ENCODE data around the gene TUBA3D.
A peak's percentile ranks its signal among the peaks of the same experiment; 100 is the strongest.
"Not testable (repeated sequence)": the region's sequence is repeated elsewhere in the genome, so short reads cannot be mapped to it uniquely, and the experiment has no call there.

The TUBA3D gene

DNA sequence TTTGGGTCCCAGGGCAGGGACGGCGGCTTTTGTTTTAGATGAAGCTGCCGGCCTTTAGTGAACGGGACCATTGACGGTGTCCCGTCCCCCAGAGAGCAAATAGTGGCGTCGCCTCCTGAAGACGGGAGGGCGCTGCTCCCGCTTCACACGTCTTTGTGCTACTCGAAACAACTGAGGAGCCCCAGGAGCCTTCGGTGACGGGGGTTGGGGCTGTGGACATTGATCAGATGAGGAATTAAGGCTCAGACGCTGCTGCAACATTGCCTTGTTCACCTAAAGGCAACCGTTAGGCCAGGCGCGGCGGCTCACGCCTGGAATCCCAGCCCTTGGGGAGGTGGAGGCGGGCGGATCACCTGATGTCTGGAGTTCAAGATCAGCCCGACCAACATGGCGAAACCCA lies 444 bp downstream of the TUBA3D start:
- H3K4me3 ChIP-seq (ENCODE audit: low read length); DNase-seq (ENCODE audit: low read depth): not testable (repeated sequence)

DNA sequence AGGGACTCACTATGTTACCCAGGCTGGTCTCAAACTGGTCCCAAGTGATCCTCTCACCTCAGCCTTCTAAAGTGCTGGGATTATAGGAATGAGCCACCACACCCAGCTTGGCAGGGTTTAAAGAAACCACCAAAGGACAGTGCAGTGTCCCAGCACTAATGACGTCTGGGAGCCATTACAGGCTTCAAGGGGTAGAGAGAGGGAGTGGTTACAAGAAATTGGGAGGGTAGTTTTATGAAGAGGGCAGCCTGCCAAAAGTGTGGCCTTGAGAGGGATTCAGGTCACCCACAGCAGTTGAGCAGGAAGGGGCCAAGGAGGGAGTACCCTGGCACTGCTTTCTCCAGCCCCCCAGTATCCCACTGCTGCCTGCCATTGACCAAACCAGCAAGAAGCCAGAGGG lies 1.3 kb downstream of the TUBA3D start:
- H3K4me3 ChIP-seq (ENCODE audit: low read length); DNase-seq (ENCODE audit: low read depth): not testable (repeated sequence)

DNA sequence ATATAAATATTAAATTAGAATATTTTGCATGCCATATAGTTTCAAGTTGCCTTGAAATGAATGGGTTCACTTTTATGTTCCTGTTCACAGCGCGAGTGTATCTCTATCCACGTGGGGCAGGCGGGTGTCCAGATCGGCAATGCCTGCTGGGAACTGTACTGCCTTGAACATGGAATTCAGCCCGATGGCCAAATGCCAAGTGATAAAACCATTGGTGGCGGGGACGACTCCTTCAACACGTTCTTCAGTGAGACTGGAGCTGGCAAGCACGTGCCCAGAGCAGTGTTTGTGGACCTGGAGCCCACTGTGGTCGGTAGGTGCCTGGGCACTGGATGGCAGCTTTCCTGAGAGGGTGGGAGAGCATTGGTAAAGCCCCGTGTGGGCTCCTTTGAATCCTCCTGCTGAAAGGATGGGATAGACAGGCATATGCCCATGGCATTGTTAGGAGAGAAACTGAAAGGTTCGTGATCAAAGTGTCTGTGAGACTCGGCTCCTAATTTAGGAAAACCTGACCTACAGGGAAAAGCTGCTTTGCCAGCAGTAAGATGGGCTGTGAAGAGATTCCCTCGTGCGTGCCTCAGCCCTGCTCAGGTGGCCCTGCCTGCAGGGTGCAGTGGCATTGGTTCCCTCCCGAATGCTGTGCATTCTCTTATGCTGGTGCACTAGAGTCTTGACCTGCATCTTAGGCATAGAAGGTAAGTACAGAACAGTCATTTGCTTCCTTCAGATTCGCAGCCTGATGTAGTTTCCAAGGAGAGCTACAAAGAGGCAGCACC lies 2.3 kb downstream of the TUBA3D start:
- DNase-seq (ENCODE audit: low read depth); H3K4me3 ChIP-seq (ENCODE audit: low read length): not testable (repeated sequence)

DNA sequence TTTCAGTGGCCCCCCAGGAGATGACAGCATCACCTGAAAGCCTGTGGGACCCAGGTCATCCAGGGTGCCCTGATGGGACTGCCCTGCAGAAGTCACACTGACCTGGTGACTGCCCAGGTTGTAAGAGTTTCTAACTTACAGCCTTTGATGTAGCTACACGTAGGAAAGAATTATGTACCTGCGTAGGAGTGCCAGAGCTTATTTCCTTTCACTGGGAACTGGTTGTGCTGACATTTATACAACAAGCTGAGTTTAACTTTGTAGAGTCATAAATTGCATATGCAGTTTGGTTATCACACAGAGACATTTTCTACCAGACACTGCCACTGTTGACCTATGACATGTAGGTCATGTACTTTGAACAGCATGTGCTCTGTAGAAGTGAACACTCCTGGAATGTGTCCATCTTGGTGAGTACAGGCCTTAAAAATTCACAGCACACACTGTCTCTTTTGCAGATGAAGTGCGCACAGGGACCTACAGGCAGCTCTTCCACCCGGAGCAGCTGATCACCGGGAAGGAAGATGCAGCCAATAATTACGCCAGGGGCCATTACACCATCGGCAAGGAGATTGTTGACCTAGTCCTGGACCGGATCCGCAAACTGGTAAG lies 3.0 kb downstream of the TUBA3D start:
- H3K4me3 ChIP-seq (ENCODE audit: low read length); DNase-seq (ENCODE audit: low read depth): not testable (repeated sequence)

DNA sequence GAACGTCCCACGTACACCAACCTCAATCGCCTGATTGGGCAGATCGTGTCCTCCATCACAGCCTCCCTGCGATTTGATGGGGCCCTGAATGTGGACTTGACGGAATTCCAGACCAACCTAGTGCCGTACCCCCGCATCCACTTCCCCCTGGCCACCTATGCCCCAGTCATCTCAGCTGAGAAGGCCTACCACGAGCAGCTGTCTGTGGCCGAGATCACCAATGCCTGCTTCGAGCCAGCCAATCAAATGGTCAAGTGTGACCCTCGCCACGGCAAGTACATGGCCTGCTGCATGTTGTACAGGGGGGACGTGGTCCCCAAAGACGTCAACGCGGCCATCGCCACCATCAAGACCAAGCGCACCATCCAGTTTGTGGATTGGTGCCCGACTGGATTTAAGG lies 4.4 kb downstream of the TUBA3D start:
- not testable (repeated sequence) for DNase-seq (ENCODE audit: low read depth); H3K4me3 ChIP-seq (ENCODE audit: low read length)

DNA sequence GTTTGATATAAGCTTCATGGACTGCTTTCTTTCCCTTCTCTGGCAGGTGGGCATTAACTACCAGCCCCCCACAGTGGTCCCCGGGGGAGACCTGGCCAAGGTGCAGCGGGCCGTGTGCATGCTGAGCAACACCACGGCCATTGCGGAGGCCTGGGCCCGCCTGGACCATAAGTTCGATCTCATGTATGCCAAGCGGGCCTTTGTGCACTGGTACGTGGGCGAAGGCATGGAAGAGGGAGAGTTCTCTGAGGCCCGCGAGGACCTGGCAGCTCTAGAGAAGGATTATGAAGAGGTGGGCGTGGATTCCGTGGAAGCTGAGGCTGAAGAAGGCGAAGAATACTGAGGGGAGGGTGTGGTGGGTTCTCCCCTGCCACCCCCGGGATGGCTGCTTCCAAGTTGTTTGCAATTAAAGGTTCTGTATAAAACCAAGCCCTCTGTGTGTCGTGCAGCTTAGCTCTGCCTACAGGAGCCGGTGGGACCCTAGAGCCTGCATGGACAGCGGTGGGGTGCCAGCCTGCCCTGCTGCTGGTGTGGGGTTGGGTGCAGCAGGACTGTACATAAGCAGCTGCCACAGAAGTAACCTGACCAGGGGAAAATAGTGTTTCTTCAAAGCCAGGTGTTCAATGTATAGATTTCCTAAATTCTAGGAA lies 6.7 kb downstream of the TUBA3D start:
- not testable (repeated sequence) for DNase-seq (ENCODE audit: low read depth); H3K4me3 ChIP-seq (ENCODE audit: low read length)

DNA sequence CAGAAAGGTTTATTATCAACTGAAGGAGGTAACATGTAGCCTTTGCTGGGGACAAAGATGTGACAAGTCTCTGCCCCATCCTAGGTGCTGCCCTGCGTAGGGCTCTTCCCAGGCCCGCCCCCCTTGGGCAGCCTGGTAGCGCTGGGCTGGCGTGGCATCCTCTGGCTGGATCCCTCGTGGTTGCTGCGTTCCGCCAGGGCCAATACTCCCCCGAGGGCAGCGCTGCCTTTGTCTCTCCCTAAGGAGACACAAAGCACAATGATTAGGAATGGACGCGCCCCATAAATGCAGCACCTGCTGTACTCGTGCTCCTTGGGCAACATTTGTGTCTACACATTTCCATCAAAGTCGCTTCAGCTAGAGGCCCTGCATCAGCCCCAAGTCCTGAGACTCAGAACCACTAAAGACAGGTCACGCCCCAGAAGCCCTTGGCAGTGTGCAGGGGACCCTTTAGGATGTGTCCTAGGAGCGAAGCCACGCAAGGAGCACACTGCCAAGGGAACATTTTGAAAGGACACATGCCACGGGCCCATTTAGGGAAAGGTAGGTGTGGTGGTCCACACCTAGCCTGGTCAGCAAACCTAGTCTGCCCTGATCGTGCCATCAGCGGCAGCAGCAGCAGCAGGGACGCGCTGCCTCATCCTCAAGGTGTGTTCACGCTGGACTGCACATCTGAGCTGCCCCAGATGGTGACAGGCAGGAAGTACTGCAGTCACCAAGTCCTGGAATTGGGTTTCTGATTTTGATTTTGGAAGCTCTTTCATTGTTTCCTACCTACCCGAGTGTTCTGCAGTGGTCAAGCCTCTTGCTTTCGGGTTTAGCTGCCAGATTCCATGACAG lies 8.3 kb downstream of the TUBA3D start:
- H3K4me3 ChIP-seq (ENCODE audit: low read length); DNase-seq (ENCODE audit: low read depth): not testable (repeated sequence)

DNA sequence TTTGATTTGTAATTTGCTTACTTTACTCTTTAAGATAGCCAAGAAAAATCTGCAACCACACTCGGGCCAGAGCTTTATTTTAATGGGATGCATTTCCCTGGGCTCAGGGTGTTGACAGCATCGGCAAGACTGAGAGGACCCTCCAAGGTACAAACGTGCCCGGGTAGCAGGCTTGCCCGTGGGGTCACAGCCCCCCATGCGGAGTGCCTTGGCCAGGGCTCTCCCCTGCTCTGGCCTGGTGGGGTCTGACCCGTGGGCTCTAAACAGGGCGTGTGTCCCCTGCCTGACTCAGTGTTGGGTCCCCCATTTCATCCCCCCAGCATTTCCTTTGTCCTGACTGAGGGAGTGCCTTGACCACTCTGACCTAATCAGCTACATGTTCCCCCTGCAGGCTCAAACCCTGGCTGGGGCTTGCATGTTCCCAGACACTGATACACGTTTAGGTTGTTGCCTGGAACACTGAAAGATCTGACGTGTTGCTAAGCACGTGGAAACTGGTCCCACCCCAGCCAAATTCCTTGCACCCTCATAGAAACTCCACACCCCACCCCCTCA lies 9.1 kb downstream of the TUBA3D start:
- not testable (repeated sequence) for DNase-seq (ENCODE audit: low read depth); H3K4me3 ChIP-seq (ENCODE audit: low read length)

DNA sequence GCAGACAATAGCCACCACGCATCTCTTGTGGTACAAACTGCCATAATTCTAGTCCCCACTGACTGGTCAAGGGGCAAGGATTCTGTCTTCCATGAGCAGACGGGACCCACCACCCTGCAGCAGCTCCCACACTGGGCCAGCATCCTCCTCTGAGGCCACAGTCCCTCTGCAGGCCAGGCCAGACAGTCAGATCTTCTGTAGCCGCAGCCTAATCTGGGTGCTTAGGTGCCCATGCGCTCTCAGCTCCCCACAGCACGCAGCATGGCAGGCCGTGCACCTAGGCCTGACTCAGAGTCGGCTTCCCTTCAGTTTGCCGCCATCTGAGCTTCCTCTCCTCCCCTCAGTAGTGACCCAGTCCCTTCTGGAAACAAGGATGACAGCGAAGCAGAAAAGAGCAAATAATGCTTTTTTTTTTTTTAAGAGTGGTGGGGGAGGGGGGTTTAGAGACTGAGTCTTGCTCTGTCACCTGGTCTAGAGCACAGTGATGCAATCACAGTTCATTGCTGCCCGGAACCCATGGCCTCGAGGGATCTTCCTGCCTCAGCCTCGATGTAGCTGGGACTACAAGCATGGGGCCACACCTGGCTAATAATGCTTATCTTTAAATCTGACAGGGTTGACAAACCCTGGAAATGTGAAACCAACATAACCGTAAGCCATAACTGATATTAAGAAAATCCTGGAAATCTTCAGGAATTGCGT lies 10.4 kb downstream of the TUBA3D start:
- DNase-seq (ENCODE audit: low read depth); H3K4me3 ChIP-seq (ENCODE audit: low read length): not testable (repeated sequence)

DNA sequence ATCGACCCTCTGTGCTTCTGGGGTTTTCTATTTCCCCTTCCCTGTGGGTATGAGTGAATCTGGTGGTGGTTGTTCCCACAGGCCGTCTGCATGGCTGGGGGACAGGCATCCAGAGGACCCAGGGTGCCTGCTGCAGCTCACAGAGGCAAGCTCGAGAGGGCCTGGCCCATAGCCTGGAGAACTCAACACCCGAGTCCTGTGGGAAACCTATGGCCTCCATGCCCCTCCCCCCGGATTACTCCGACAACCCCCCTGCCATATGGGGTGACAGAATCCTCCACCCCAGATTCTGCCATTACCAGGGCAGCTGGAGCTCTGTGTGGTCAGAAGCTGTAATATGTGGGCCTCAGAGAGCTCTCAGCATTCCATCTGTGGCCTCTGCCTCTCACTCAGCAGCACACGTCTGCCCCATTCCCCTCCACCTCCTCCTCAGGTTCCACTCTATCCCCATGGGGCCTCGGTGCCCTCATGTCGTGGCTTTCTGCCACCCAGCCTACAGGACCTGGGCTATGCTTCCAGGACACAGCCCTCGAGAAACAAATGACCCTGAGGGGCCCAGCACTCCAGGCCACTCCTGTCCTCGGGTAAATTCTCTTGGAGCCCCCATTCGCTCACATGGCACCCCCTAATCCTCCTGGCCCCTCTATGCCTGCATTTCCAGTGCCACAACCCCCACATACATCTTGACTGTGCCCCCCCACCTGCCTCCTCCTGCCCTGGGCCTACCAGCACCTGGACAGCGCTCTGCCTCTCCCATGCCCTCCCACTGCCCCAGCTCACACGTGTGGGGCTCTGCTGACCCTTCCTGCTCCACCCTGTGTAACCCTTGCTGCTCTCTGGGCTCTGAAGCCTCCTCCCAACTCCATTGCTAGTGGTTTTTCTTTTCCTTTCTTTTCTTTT lies 12.6 kb downstream of the TUBA3D start:
- TF ChIP-seq, protein P1, sequence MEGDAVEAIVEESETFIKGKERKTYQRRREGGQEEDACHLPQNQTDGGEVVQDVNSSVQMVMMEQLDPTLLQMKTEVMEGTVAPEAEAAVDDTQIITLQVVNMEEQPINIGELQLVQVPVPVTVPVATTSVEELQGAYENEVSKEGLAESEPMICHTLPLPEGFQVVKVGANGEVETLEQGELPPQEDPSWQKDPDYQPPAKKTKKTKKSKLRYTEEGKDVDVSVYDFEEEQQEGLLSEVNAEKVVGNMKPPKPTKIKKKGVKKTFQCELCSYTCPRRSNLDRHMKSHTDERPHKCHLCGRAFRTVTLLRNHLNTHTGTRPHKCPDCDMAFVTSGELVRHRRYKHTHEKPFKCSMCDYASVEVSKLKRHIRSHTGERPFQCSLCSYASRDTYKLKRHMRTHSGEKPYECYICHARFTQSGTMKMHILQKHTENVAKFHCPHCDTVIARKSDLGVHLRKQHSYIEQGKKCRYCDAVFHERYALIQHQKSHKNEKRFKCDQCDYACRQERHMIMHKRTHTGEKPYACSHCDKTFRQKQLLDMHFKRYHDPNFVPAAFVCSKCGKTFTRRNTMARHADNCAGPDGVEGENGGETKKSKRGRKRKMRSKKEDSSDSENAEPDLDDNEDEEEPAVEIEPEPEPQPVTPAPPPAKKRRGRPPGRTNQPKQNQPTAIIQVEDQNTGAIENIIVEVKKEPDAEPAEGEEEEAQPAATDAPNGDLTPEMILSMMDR (IDR thresholded peaks at IDR 0.05; ENCODE audit: insufficient read depth, low read depth, low read length, missing control alignments), result no peak
- H3K4me3 ChIP-seq (ENCODE audit: low read length), result no peak overlapping the region
- DNase-seq (ENCODE audit: low read depth), result no peak

DNA sequence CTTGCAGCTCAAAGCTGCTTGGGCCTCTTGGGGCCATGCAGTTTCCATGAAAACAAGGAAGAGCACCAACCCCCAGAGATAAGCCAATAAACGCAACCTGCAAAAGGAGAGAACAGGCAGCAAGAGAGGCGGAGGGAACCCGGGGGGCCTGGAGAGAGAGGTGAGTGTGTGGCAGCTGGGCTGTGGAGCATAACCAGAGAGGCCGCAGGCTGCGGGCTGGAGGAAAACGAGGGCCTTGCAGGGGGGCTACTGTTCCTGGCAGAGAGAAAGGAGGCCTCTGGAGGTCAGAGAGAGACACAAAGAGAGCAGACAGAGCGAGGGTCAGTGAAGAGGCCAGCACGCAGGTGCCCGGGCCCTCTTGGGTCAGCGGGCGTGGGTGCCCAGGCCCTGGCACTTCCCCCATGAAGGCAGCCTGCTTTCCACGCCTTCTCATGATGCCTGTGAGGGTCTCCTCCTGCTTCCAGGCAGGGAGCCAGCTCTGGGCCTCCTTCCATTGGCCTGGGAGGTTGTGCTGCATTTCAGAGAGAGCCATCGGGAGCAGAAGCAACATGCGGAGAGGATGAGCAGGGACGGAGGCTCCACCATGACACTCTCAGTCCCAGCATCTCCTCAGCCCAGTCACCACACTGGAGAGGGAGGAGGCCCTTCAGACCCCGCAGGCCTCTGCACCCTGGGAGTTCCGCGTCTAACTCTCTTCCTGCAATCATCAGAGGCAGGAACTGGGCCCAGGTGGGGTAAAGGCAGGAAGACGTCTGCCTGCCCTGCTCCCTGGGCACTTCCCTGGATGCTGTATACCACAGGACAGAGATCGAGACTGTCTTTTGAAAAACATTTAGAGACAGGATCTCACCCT lies 14.9 kb downstream of the TUBA3D start:
- peak; percentile 30 for DNase-seq (ENCODE audit: low read depth)
- peak overlapping the region; percentile 58 for H3K4me3 ChIP-seq (ENCODE audit: low read length)

DNA sequence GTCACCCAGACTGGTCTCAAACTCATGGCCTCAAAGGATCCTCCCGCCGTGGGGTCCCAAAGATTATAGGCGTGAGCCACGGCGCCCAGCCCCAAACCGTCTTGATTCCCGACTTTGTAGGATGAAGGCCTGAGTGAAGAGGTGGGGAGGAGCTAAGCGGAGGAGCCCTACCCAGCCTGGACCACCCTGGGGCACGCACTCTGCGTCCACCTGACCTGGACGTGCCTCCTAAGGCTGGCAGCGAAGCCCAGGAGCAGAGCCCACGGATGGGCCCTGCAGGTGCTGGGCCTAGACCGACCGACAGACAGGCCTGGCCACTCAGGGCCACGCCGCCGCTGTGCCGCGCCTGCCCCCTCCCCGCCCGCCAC lies 15.5 kb downstream of the TUBA3D start:
- not testable (repeated sequence) for DNase-seq (ENCODE audit: low read depth)
- peak overlapping the region; percentile 58 for H3K4me3 ChIP-seq (ENCODE audit: low read length)

DNA sequence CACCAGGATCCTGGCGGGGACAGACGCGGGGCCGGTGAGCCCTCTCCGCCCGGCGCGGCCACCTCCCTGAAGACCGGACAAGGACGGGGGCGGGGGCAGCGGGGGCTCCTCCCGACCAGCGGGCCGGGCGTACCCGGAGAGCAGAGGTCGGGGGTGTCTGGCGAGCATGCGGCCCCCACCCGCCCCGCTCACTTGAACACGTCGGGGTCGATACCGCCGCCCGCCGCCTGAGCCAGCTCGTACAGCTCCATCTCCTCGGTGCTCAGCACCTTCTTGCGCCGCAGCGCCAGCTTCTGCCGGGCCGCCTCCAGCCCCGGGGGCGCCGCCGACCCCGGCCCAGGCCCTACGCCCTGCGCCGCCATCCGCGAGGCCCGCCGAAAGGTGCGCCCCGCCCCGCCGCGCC lies 16.1 kb downstream of the TUBA3D start, which contains the start of gene MZT2A:
TSS of gene MZT2A (minus strand) at position 383 of the 403 bp plus-strand sequence. CDS start at position 362, 21 bp downstream.
- DNase-seq (ENCODE audit: low read depth), result not testable (repeated sequence)

More for the DNA sequence above, 16.1 kb downstream of the TUBA3D start, which contains the start of gene MZT2A:
- peak within 1 kb of the TSS; percentile 94 for H3K4me3 ChIP-seq (ENCODE audit: low read length)
